ENCODE results near the gene KDM4B. TPM values are rescaled to one million over a fixed set of nuclear protein-coding genes. Genes with fewer than 3 reads are reported as not detected.

The KDM4B gene
- total RNA-seq, 2 experiments from 2014 or later: 46.3 to 46.6 TPM

- TF ChIP-seq, protein P1, sequence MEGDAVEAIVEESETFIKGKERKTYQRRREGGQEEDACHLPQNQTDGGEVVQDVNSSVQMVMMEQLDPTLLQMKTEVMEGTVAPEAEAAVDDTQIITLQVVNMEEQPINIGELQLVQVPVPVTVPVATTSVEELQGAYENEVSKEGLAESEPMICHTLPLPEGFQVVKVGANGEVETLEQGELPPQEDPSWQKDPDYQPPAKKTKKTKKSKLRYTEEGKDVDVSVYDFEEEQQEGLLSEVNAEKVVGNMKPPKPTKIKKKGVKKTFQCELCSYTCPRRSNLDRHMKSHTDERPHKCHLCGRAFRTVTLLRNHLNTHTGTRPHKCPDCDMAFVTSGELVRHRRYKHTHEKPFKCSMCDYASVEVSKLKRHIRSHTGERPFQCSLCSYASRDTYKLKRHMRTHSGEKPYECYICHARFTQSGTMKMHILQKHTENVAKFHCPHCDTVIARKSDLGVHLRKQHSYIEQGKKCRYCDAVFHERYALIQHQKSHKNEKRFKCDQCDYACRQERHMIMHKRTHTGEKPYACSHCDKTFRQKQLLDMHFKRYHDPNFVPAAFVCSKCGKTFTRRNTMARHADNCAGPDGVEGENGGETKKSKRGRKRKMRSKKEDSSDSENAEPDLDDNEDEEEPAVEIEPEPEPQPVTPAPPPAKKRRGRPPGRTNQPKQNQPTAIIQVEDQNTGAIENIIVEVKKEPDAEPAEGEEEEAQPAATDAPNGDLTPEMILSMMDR (IDR thresholded peaks at IDR 0.05): no peak
- DNase-seq (no peak), ATAC-seq (no peak)
- intact Hi-C loops (cut with micrococcal nuclease): no loop called here
- Mint-ChIP-seq H3K27me3 (no peaks in the 10 kb centered on the region), H3K4me3 (no peak overlapping the region), H3K27ac (no peak overlapping the region), H3K4me1 (ENCODE audit: low read depth) (no peaks in the 10 kb centered on the region), H3K9me3 (no peaks in the 10 kb centered on the region), H3K36me3 (ENCODE audit: low read depth) (peaks cover 10% of the 10 kb centered on the region)
- ChIA-PET POLR2A (interaction anchor here (0.6 kb wide), 1 partner anchor 144 kb away, joined by 4 read pairs; no protein-coding TSS in a partner anchor), CTCF (interaction anchor here (0.8 to 1.6 kb wide), 4 partner anchors 9 to 36 kb away, joined by 3 to 8 read pairs (median 3); no protein-coding TSS in a partner anchor)
Measured at GRCh38 chr19:5037936-5038335, 69.0 kb downstream of the KDM4B start.

DNA sequence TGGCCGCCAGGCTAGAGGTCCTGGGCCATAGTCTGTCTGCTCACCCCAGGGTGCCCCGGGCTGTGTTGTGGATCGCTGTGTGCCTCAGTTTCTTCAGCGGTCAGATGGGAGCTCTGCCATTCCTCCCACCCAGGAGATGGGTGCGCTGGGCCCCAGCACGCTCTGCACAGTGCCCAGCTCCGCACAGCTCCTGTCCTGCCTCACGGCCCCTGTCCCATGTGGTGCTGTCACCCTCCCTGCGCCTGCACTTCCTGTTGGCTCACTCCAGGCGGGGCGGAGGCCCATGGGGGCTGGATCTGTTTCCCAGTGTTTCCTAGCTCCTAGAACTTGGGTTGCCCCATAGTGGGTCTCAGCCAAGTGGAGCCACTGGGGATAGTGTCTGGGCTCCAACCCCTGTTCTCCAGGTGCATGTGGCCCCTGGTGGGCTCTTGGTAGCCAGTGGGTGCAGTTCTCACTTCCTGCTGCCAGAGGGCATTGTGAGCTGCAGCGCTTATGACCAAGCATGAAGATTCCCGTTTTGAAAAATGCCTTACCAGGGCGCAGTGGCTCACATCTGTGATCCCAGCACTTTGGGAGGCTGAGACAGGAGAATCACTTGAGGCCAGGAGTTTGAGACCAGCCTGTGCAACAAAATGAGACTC, 69.8 kb downstream of the KDM4B start:
- intact Hi-C loops (cut with micrococcal nuclease): no loop called here
- peaks cover 8% of the 10 kb centered on the region for H3K36me3 Mint-ChIP-seq (ENCODE audit: low read depth)
- no peak overlapping the region for H3K4me3 Mint-ChIP-seq
- no peaks in the 10 kb centered on the region for H3K9me3 Mint-ChIP-seq
- ChIA-PET POLR2A (interaction anchor here (0.6 to 0.7 kb wide), 2 partner anchors 16 to 145 kb away, joined by 4 read pairs; no protein-coding TSS in a partner anchor), CTCF (interaction anchor here (0.6 to 1.6 kb wide), 8 partner anchors 8 to 229 kb away, joined by 3 to 9 read pairs (median 5); no protein-coding TSS in a partner anchor)
- DNase-seq: no peak
- peak; percentile 68 for ATAC-seq
- no peaks in the 10 kb centered on the region for H3K27me3 Mint-ChIP-seq
- TF ChIP-seq, protein P1 (IDR thresholded peaks at IDR 0.05): peak; percentile 62
- H3K27ac Mint-ChIP-seq: no peak overlapping the region
- no peaks in the 10 kb centered on the region for H3K4me1 Mint-ChIP-seq (ENCODE audit: low read depth)

- no peaks in the 10 kb centered on the region for H3K4me1 Mint-ChIP-seq (ENCODE audit: low read depth)
- DNase-seq: no peak
- H3K9me3 Mint-ChIP-seq: no peaks in the 10 kb centered on the region
- peaks cover 7% of the 10 kb centered on the region for H3K36me3 Mint-ChIP-seq (ENCODE audit: low read depth)
- no peak overlapping the region for H3K27ac Mint-ChIP-seq
- TF ChIP-seq, protein P1 (IDR thresholded peaks at IDR 0.05): no peak
- ATAC-seq: no peak
- ChIA-PET CTCF (interaction anchor here (1.2 to 1.6 kb wide), 4 partner anchors 9 to 230 kb away, joined by 7 to 9 read pairs (median 8); no protein-coding TSS in a partner anchor), POLR2A (interaction anchor here (0.7 kb wide), 1 partner anchor 15 kb away, joined by 4 read pairs; no protein-coding TSS in a partner anchor)
- H3K4me3 Mint-ChIP-seq: no peak overlapping the region
- H3K27me3 Mint-ChIP-seq: no peaks in the 10 kb centered on the region
- intact Hi-C loops (cut with micrococcal nuclease): no loop called here
Measured at GRCh38 chr19:5039642-5040543, 71.0 kb downstream of the KDM4B start.

GRCh38 chr19:5040544-5041167, 71.7 kb downstream of the KDM4B start:
- ChIA-PET POLR2A (no interaction called here), CTCF (no interaction called here)
- H3K36me3 Mint-ChIP-seq (ENCODE audit: low read depth): peaks cover 5% of the 10 kb centered on the region
- no peaks in the 10 kb centered on the region for H3K9me3 Mint-ChIP-seq
- DNase-seq (no peak), ATAC-seq (no peak)
- TF ChIP-seq, protein P1 (IDR thresholded peaks at IDR 0.05): no peak
- no peak overlapping the region for H3K27ac Mint-ChIP-seq
- intact Hi-C loops (cut with micrococcal nuclease): no loop called here
- no peaks in the 10 kb centered on the region for H3K4me1 Mint-ChIP-seq (ENCODE audit: low read depth)
- H3K27me3 Mint-ChIP-seq: no peaks in the 10 kb centered on the region
- H3K4me3 Mint-ChIP-seq: no peak overlapping the region
